Epithelial cell of prostate (primary cell): ENCODE results near the gene CDC42EP5.

Experiments
- DNase-seq: peaks from one replicate; pipeline ENCODE4 v3.0.0-alpha.2; 2011; ENCODE audit warnings: low read depth, low spot score
- H3K27ac ChIP-seq: fragments of 450-650 bp; 2 replicates; pipeline ENCODE4 v1.5.1; 2017; ENCODE audit warnings: mild to moderate bottlenecking

The CDC42EP5 gene

DNA sequence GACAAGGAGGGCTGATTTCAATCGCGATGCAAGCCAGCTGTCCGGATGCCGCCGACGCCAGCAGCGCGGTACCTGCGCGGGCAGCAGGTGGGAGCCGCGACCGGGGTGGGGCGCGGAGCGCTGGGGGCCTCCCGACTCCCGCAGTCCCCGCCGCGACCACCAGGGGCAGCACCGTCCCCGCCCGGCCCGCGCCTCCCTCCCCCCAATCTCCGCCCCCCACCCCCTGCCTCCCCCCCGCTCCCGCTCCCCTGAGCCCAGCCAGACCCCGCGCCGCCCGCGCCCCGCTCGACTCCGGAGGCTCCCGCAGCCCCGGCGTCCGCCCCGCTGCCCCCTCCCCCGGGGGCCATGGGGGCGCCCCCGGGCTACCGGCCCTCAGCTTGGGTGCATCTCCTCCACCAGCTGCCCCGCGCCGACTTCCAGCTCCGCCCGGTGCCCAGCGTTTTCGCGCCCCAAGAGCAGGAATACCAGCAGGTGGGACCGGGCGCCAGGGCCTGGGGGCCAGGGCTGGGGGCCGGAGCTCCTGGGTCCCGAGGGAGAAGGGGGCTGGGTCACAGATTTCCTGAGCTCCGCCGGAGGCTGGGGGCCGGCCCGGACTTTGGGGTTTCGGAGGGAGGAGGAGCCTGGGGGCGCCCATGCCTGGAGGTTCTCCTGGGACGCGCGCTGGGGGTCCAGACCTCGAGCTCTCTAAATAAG is 57.7 kb downstream of the CDC42EP5 start, which contains the start of gene TTYH1:
Gene TTYH1 (plus strand): TSS at position 257 of the 693 bp plus-strand sequence. CDS start 89 bp downstream, at position 346.
- no peak within 1 kb of the TSS for H3K27ac ChIP-seq
- DNase-seq = no peak
